H54 (cell line): ENCODE data around the gene PCF11.
"Not testable (repeated sequence)": the region's sequence is repeated elsewhere in the genome, so short reads cannot be mapped to it uniquely, and the experiment has no call there.

Experiments used
- DNase-seq: peaks from one replicate; pipeline ENCODE4 v3.0.0; 2011; ENCODE audit warnings: low spot score, mixed read lengths; ENCODE audit not compliant: insufficient read length
- FAIRE-seq: peaks from 3 replicates; lab custom pipeline; 2011; peaks lifted over from hg19 to GRCh38; lab: Jason Lieb, UNC
- POLR2A ChIP-seq: IDR thresholded peaks from 2 replicates; pipeline ENCODE4 v1.6.1; 2011; ENCODE audit warnings: low read depth, mild to moderate bottlenecking, low read length

PCF11 gene

GRCh38 chr11:83156996-83157593 lies at the start of gene PCF11:
PCF11 (plus strand) TSS chr11:83157131; CDS start chr11:83157440, 309 bp downstream.
- TF ChIP-seq POLR2A, result peak; percentile 98
- DNase-seq (no peak), FAIRE-seq (no peak)

DNA sequence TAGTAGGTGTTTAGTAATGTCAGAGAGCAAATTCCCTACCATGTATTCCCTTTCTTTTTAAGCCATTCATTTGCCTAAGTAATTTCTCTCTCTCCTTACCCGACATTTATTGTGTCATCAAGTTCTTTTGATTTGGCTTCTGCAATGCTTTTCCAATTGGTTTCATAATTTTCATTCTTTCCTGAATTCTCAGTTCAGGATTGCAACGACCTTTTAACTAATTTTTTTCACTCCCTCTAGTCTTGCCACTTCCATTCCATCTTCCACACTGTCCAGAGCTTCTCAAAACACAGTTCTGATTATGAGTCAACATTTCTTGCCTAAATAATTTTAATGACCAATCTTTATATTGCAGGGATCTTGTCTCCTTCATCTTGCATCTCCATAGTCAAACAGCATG lies 44.0 kb upstream of the PCF11 start:
- FAIRE-seq, result no peak
- no peak for TF ChIP-seq POLR2A

DNA sequence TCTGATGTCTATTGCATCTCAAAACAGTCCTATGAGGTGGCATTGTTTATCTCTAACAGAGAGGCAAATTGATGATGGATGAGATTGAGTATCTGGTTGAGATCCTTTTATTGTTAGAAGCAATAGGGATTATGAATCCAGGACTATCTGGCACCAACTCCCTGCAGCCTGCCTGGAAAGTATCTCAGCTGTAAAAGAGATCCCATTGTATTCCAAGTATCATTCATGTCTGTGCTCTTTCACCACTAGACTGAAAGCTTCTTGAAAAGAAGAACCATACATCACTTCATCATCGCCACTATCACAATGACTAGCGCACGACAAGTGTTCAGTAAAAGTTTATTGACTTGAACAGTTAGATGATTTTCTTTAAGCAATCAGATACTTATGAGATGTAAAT lies 41.9 kb upstream of the PCF11 start:
- no peak for TF ChIP-seq POLR2A
- FAIRE-seq (no peak), DNase-seq (no peak)

More for the DNA sequence above, 44.0 kb upstream of the PCF11 start:
- no peak for DNase-seq

- DNase-seq (no peak), FAIRE-seq (no peak)
These were observed 41.4 kb upstream of the PCF11 start for GRCh38 chr11:83115551-83115950.

GRCh38 chr11:83116015-83116641 lies 40.8 kb upstream of the PCF11 start:
- TF ChIP-seq POLR2A, result no peak
- DNase-seq, result no peak
- FAIRE-seq, result no peak

More at GRCh38 chr11:83115551-83115950, 41.4 kb upstream of the PCF11 start:
- no peak for TF ChIP-seq POLR2A

- DNase-seq (no peak), FAIRE-seq (no peak)
- TF ChIP-seq POLR2A, result no peak
These were observed 38.1 kb upstream of the PCF11 start for GRCh38 chr11:83118814-83119213.

DNA sequence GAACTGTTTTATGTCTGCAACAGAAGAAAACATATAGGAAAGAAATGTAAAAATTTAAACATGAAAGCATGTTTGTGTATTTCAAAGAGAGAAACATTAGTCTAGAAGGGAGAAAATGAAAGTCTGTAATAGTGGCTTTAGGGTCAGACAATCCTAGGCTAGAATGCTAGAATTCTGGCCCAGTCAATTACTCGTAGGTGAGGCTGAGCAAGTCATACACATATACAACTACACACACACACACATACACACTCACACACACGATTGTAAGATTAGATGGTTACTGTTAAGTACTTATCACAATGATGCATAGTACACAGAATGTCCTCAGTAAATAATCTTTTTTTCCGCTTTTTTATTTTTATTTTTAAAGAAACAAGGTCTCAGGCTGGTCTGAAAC lies 37.7 kb upstream of the PCF11 start:
- TF ChIP-seq POLR2A, result no peak
- FAIRE-seq (no peak), DNase-seq (no peak)

DNA sequence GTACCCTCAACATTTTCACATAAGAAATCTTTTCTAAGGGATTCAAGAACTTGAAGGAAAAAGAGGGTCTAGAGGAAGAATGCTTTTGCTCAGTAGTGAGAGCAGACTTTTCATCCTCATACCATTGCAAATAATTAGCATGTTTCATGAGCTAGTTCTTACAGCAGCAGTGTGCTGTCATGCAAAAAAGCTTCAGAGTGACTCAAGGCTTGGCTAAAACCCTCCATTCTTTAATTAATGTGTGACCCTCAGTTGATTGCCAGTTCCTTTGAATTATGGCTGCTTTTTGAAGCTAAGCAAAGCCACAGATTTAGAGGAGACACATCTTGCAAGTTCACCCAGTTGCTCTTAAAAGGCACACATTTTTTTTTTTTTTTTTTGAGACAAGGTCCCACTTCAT lies 36.6 kb upstream of the PCF11 start:
- FAIRE-seq, result no peak
- no peak for DNase-seq
- TF ChIP-seq POLR2A, result no peak

- no peak for FAIRE-seq
- no peak for TF ChIP-seq POLR2A
- no peak for DNase-seq
These were observed 34.9 kb upstream of the PCF11 start for GRCh38 chr11:83122050-83122449.

- TF ChIP-seq POLR2A, result no peak
- DNase-seq, result no peak
- no peak for FAIRE-seq
These were observed 34.2 kb upstream of the PCF11 start for GRCh38 chr11:83122766-83123165.

DNA sequence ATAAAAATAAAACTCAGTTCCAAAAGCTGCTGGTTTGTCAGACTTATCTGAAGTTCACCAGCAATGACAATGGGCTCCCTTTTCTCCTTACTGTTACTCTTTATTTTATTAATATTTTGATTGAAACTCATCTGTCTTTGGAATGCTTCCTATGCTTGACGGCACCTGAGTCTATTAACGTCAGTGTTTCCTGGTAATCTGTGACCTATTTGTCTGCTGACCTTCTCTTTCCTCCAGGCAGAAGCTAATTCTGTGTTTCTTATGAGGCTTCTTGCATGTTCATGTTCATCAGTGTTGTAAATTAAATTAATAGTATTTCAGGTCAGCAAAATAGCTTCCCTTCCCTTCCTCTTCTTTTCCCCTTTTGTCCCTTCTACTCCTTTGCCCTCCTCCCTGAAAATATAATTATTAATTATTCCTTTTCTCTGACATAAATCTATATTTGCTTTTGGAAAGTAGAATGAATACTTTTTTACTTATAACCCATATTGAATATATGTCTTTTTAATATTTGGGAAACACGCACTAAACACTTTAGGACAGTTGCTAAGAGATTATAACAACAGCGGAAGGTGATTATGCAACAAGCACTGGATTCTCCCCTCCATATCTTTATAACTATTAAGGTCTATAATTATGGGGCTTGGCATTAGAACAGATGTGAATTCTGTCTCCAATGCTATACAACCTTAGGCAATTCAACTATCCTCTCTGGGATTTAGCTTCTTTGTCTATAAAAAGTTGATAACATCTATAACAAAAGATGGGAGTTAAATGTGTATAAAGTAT lies 32.1 kb upstream of the PCF11 start:
- FAIRE-seq, result no peak
- no peak for TF ChIP-seq POLR2A
- no peak for DNase-seq

DNA sequence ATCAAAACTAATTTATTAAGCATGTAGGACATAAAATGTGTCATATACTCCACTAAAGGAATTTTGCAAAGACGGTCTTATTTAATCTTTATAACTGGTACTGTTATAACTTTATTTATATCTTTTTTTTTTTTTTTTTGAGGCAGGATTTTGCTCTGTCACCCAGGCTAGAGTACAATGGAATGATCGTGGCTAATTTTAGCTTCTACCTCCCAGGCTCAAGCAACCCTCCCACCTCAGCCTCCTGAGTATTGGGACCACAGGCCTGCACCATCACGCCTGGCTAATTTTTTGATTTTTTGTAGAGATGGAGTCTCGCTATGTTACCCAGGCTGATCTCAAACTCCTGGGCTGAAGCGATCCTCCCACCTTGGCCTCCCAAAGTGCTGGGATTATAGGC lies 31.4 kb upstream of the PCF11 start:
- DNase-seq, result no peak
- no peak for FAIRE-seq
- no peak for TF ChIP-seq POLR2A

DNA sequence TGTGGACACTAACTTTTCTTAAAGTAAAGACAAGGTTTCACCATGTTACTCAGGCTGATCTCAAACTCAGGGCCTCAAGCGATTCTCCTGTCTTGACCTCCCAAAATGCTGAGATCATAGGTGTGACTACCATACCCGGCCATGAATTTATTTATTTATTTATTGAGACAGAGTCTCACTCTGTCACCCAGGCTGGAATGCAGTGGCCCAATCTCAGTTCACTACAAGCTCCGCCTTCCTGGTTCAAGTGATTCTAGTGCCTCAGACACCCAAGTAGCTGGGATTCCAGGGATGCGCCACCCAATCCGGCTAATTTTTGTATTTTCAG lies 29.7 kb upstream of the PCF11 start:
- FAIRE-seq (no peak), DNase-seq (no peak)
- no peak for TF ChIP-seq POLR2A

DNA sequence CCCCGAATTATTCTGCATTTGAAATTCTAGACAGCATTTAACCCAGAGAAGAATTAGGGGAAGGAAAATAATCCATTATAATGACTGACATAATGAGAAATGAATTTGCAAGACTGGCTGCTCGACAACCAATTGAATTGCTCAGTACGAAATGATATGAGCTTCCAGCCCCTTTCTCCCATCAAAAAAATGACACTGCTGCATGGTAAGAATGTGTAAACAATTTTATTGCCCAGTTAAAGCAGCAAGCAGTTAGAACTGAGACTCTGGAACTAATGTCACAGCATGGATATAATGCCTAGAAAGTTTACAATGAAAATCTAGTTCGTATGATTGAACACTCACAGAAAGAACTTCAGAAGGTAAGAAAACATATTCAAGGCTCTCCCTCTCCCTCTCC lies 24.7 kb upstream of the PCF11 start:
- DNase-seq, result no peak
- no peak for FAIRE-seq
- no peak for TF ChIP-seq POLR2A

GRCh38 chr11:83133266-83133665 lies 23.7 kb upstream of the PCF11 start:
- FAIRE-seq, DNase-seq: not testable (repeated sequence)
